A673 (cell line): ENCODE results near the gene LGALS7. TPM values are rescaled to one million over a fixed set of nuclear protein-coding genes. Genes with fewer than 3 reads are reported as not detected.
"Not testable (repeated sequence)": the region's sequence is repeated elsewhere in the genome, so short reads cannot be mapped to it uniquely, and the experiment has no call there.

ENCODE experiments used
- BruUV-seq: library from RNA; stranded (reverse); fragments of 400-500 nt; replicated peaks from 2 replicates; lab custom pipeline; 2021; lab: Mats Ljungman, UMichigan
- CTCF ChIA-PET: fragments of 300-600 bp; sonication (Branson Sonifier 250); formaldehyde crosslinking; loops from one replicate; lab custom pipeline; 2022; ENCODE audit warnings: antibody characterized with exemption; lab: Charles Lee
- POLR2A ChIA-PET: fragments of 300-600 bp; sonication (Branson Sonifier 250); formaldehyde crosslinking; loops from one replicate; lab custom pipeline; 2022; ENCODE audit warnings: antibody characterized with exemption; ENCODE audit not compliant: low non-redundant PET; lab: Charles Lee
- DNase-seq: peaks from one replicate; pipeline ENCODE4 v3.0.0-alpha.2; 2015; ENCODE audit warnings: low spot score
- H3K27ac ChIP-seq: fragments of 200-600 bp; sonication (generic); 2 replicates; pipeline ENCODE4 v1.5.1; 2016; ENCODE audit warnings: mixed run types, low read depth, mild to moderate bottlenecking, mixed read lengths, antibody characterized with exemption, low read length; ENCODE audit not compliant: poor library complexity, severe bottlenecking
- H3K27me3 ChIP-seq: fragments of 200-600 bp; sonication (generic); replicated peaks from 2 replicates; pipeline ENCODE4 v1.6.1; 2017; ENCODE audit warnings: mixed run types, low read depth, mild to moderate bottlenecking, mixed read lengths, antibody characterized with exemption, low read length; ENCODE audit not compliant: insufficient read depth, poor library complexity
- H3K36me3 ChIP-seq: fragments of 200-600 bp; sonication (generic); 2 replicates; pipeline ENCODE4 v1.6.1; 2016; ENCODE audit warnings: mixed run types, mild to moderate bottlenecking, mixed read lengths, antibody characterized with exemption, low read length; ENCODE audit not compliant: insufficient read depth, poor library complexity, severe bottlenecking
- H3K4me1 ChIP-seq: fragments of 200-600 bp; sonication (generic); 2 replicates; pipeline ENCODE4 v1.6.1; 2017; ENCODE audit warnings: mixed run types, mild to moderate bottlenecking, mixed read lengths, antibody characterized with exemption, low read length; ENCODE audit not compliant: insufficient read depth, poor library complexity, severe bottlenecking
- H3K4me3 ChIP-seq: fragments of 200-600 bp; sonication (generic); 2 replicates; pipeline ENCODE4 v1.5.1; 2016; ENCODE audit warnings: low read depth, mixed run types, mild to moderate bottlenecking, mixed read lengths, low read length; ENCODE audit not compliant: poor library complexity, severe bottlenecking
- H3K9me3 ChIP-seq: fragments of 200-600 bp; sonication (generic); 2 replicates; pipeline ENCODE4 v1.6.1; 2016; ENCODE audit warnings: mixed run types, low read depth, mild to moderate bottlenecking, mixed read lengths, antibody characterized with exemption, low read length; ENCODE audit not compliant: poor library complexity, severe bottlenecking
- CTCF ChIP-seq: fragments of 300-800, 200-600 bp; sonication (generic); conservative IDR thresholded peaks from 2 replicates; pipeline ENCODE4 v1.5.1; 2017; ENCODE audit warnings: low read depth, mild to moderate bottlenecking, antibody characterized with exemption, low read length, moderate library complexity, mixed read lengths
- EZH2 ChIP-seq: fragments of 200-600 bp; sonication (generic); IDR thresholded peaks from 2 replicates; pipeline ENCODE4 v1.6.1; 2017; ENCODE audit warnings: borderline replicate concordance, low read depth, mild to moderate bottlenecking, mixed read lengths, antibody characterized with exemption, low read length; ENCODE audit not compliant: poor library complexity, severe bottlenecking
- intact Hi-C: fragments of 100-400 bp; cut with micrococcal nuclease; formaldehyde crosslinking; loops from one replicate; pipeline ENCODE4 v1.10.0; 2022; ENCODE audit not compliant: unreplicated experiment
- total RNA-seq: library from RNA; stranded (reverse); gene quantifications from 2 replicates; pipeline ENCODE4 v1.2.3, GENCODE V29; 2021

The LGALS7 gene
- total RNA-seq, 1 experiment from 2014 or later, result not detected

- Histone ChIP-seq H3K36me3 (no peaks in the 10 kb centered on the region), H3K27ac (no peak overlapping the region), H3K9me3 (no peaks in the 10 kb centered on the region), H3K27me3 (no peaks in the 10 kb centered on the region), H3K4me3 (no peak overlapping the region), H3K4me1 (no peaks in the 10 kb centered on the region)
- TF ChIP-seq EZH2 (no peak), CTCF (no peak)
- no peak for DNase-seq
- intact Hi-C loops, result no loop called here
- BruUV-seq, result no TSS peak
- ChIA-PET POLR2A (interaction anchor here (0.6 kb wide), 1 partner anchor 18 kb away, joined by 3 read pairs; no protein-coding TSS in a partner anchor), CTCF (no interaction called here)
Measured at GRCh38 chr19:38765214-38765613, 8.1 kb downstream of the LGALS7 start.

GRCh38 chr19:38763795-38764220 lies 9.5 kb downstream of the LGALS7 start:
- intact Hi-C loops, result no loop called here
- no peak overlapping the region for H3K4me3 ChIP-seq
- no peak overlapping the region for H3K27ac ChIP-seq
- H3K36me3 ChIP-seq, result no peaks in the 10 kb centered on the region
- H3K4me1 ChIP-seq, result no peaks in the 10 kb centered on the region
- H3K27me3 ChIP-seq, result no peaks in the 10 kb centered on the region
- TF ChIP-seq CTCF, result no peak
- no peak for TF ChIP-seq EZH2
- BruUV-seq, result no TSS peak
- ChIA-PET CTCF (interaction anchor here (0.7 kb wide), 1 partner anchor 244 kb away, joined by 6 read pairs; no protein-coding TSS in a partner anchor), POLR2A (interaction anchor here (0.7 kb wide), 1 partner anchor 68 kb away, joined by 4 read pairs; the partner anchor contains the start of gene ECH1)
- no peaks in the 10 kb centered on the region for H3K9me3 ChIP-seq
- no peak for DNase-seq

- intact Hi-C loops, H3K36me3 ChIP-seq, DNase-seq, H3K4me1 ChIP-seq, H3K9me3 ChIP-seq, BruUV-seq, H3K27me3 ChIP-seq, CTCF ChIA-PET, H3K27ac ChIP-seq, H3K4me3 ChIP-seq: not testable (repeated sequence)
- POLR2A ChIA-PET, result interaction anchor here (0.6 kb wide), 1 partner anchor 70 kb away, joined by 4 read pairs; the partner anchor contains the start of gene ECH1
Measured at GRCh38 chr19:38761884-38762389, 11.4 kb downstream of the LGALS7 start.

GRCh38 chr19:38760805-38761517 lies 12.4 kb downstream of the LGALS7 start:
- H3K4me3 ChIP-seq, H3K4me1 ChIP-seq, H3K36me3 ChIP-seq, intact Hi-C loops, DNase-seq, H3K27ac ChIP-seq, H3K27me3 ChIP-seq, H3K9me3 ChIP-seq, BruUV-seq: not testable (repeated sequence)
- CTCF ChIA-PET, result interaction anchor here (0.9 kb wide), 1 partner anchor 9 kb away, joined by 3 read pairs; no protein-coding TSS in a partner anchor
- POLR2A ChIA-PET, result interaction anchor here (0.6 kb wide), 1 partner anchor 71 kb away, joined by 4 read pairs; the partner anchor contains the start of gene ECH1
